Neural cell (in vitro differentiated cells): ENCODE data around the gene CELSR1. TPM values are rescaled to one million over a fixed set of nuclear protein-coding genes. Genes with fewer than 3 reads are reported as not detected.
A peak's percentile ranks its signal among the peaks of the same experiment; 100 is the strongest.

Experiments used
- H2AFZ ChIP-seq: fragments of 200-600, 300-800 bp; sonication (generic), shearing (Covaris generic); 2 replicates; pipeline ENCODE4 v1.6.0; 2014; ENCODE audit warnings: low read depth, mild to moderate bottlenecking, antibody characterized with exemption, low read length, moderate library complexity
- H3F3A ChIP-seq: fragments of 200-600 bp; shearing (Covaris generic); 2 replicates; pipeline ENCODE4 v1.6.1; 2016; ENCODE audit warnings: mild to moderate bottlenecking, moderate library complexity, mixed read lengths, antibody characterized with exemption, low read length; ENCODE audit not compliant: insufficient read depth, poor library complexity, severe bottlenecking
- H3K27ac ChIP-seq: fragments of 200-600, 300-800 bp; sonication (generic), shearing (Covaris generic); 2 replicates; pipeline ENCODE4 v1.5.1; 2014; ENCODE audit warnings: mild to moderate bottlenecking, low read length, moderate library complexity
- H3K27me3 ChIP-seq: fragments of 300-800, 200-600 bp; sonication (generic), shearing (Covaris generic); 2 replicates; pipeline ENCODE4 v1.6.0; 2014; ENCODE audit warnings: mild to moderate bottlenecking, low read depth, low read length, moderate library complexity; ENCODE audit not compliant: insufficient read depth
- H3K36me3 ChIP-seq: fragments of 300-800, 200-600 bp; sonication (generic), shearing (Covaris generic); 2 replicates; pipeline ENCODE4 v1.5.1; 2014; ENCODE audit warnings: mild to moderate bottlenecking, antibody characterized with exemption, low read length, moderate library complexity; ENCODE audit not compliant: insufficient read depth
- H3K4me2 ChIP-seq: fragments of 300-800, 200-600 bp; sonication (generic), shearing (Covaris generic); 2 replicates; pipeline ENCODE4 v1.6.0; 2014; ENCODE audit warnings: mild to moderate bottlenecking, low read length
- H3K4me3 ChIP-seq: fragments of 300-800, 200-600 bp; sonication (generic), shearing (Covaris generic); 2 replicates; pipeline ENCODE4 v1.5.1; 2014; ENCODE audit warnings: mild to moderate bottlenecking, low read length, moderate library complexity
- H3K79me2 ChIP-seq: fragments of 200-600 bp; shearing (Covaris generic); replicated peaks from 2 replicates; pipeline ENCODE4 v1.6.0; 2014; ENCODE audit warnings: mild to moderate bottlenecking, low read length, moderate library complexity; ENCODE audit not compliant: insufficient read depth
- H3K9ac ChIP-seq: fragments of 300-800, 200-600 bp; sonication (generic), shearing (Covaris generic); 2 replicates; pipeline ENCODE4 v1.6.1; 2016; ENCODE audit warnings: mild to moderate bottlenecking, low read length, mixed read lengths
- H3K9me2 ChIP-seq: fragments of 200-600 bp; shearing (Covaris generic); 2 replicates; pipeline ENCODE4 v1.6.1; 2016; ENCODE audit warnings: mild to moderate bottlenecking, low read length, mixed read lengths; ENCODE audit not compliant: insufficient read depth
- H3K9me3 ChIP-seq: fragments of 200-600, 300-800 bp; sonication (generic), shearing (Covaris generic); 2 replicates; pipeline ENCODE4 v1.6.1; 2016; ENCODE audit warnings: mild to moderate bottlenecking, mixed run types, low read length, moderate library complexity, mixed read lengths
- H4K20me1 ChIP-seq: fragments of 200-600 bp; shearing (Covaris generic); 2 replicates; pipeline ENCODE4 v1.6.1; 2016; ENCODE audit warnings: mild to moderate bottlenecking, mixed run types; ENCODE audit not compliant: insufficient read depth
- CTCF ChIP-seq: fragments of 450-650 bp; IDR thresholded peaks from 2 replicates; pipeline ENCODE4 v1.5.1; 2014; ENCODE audit warnings: antibody characterized with exemption, mild to moderate bottlenecking, moderate library complexity; ENCODE audit not compliant: poor library complexity, severe bottlenecking
- EP300 ChIP-seq: fragments of 450-650 bp; conservative IDR thresholded peaks from 2 replicates; pipeline ENCODE4 v1.6.1; 2014; ENCODE audit warnings: antibody characterized with exemption, mild to moderate bottlenecking, moderate library complexity; ENCODE audit not compliant: poor library complexity, severe bottlenecking
- EZH2 ChIP-seq: fragments of 200-600, 300-800 bp; shearing (Covaris generic), sonication (generic); IDR thresholded peaks from 2 replicates; pipeline ENCODE4 v1.6.1; 2014; ENCODE audit warnings: antibody characterized with exemption, low read length, borderline replicate concordance, mild to moderate bottlenecking; ENCODE audit not compliant: insufficient read depth, poor library complexity, severe bottlenecking
- MXI1 ChIP-seq: fragments of 450-650 bp; conservative IDR thresholded peaks from 2 replicates; pipeline ENCODE4 v1.6.1; 2014; ENCODE audit warnings: antibody characterized with exemption, mild to moderate bottlenecking; ENCODE audit not compliant: poor library complexity, severe bottlenecking
- POLR2AphosphoS5 ChIP-seq: IDR thresholded peaks from 2 replicates; pipeline ENCODE4 v1.6.1; 2012
- RAD21 ChIP-seq: fragments of 450-650 bp; conservative IDR thresholded peaks from 2 replicates; pipeline ENCODE4 v1.6.1; 2014; ENCODE audit warnings: antibody characterized with exemption, mild to moderate bottlenecking, moderate library complexity
- REST ChIP-seq: IDR thresholded peaks from 2 replicates; pipeline ENCODE4 v1.6.1; 2012; ENCODE audit warnings: borderline replicate concordance
- SMC3 ChIP-seq: fragments of 450-650 bp; conservative IDR thresholded peaks from 2 replicates; pipeline ENCODE4 v1.6.1; 2014; ENCODE audit warnings: antibody characterized with exemption, mild to moderate bottlenecking, moderate library complexity; ENCODE audit not compliant: poor library complexity
- TAF1 ChIP-seq: IDR thresholded peaks from 2 replicates; pipeline ENCODE4 v1.6.1; 2012; ENCODE audit warnings: low read depth
- polyA plus RNA-seq: library from polyadenylated mRNA; depleted of rRNA; stranded (reverse); fragments of >200 nt; gene quantifications from 2 replicates; pipeline ENCODE4 v1.2.3, GENCODE V29; 2014

CELSR1 gene
- polyA plus RNA-seq, 1 donor from 2014 or later = 0.14 TPM

- H3K36me3 ChIP-seq = no peaks in the 10 kb centered on the region
- no peaks in the 10 kb centered on the region for H3F3A ChIP-seq
- H4K20me1 ChIP-seq = no peaks in the 10 kb centered on the region
- H3K27ac ChIP-seq = no peak overlapping the region
- TF ChIP-seq MXI1 = no peak
- no peak for TF ChIP-seq SMC3
- no peak for TF ChIP-seq CTCF
- TF ChIP-seq REST = no peak
- TF ChIP-seq POLR2AphosphoS5 = no peak
- TF ChIP-seq TAF1 = no peak
- no peak for TF ChIP-seq RAD21
- TF ChIP-seq EZH2 = no peak
- no peak for TF ChIP-seq EP300
- H3K27me3 ChIP-seq = no peaks in the 10 kb centered on the region
- H3K9ac ChIP-seq = no peak overlapping the region
- no peak overlapping the region for H3K4me2 ChIP-seq
- H3K79me2 ChIP-seq = no peaks in the 10 kb centered on the region
- no peaks in the 10 kb centered on the region for H3K9me2 ChIP-seq
- no peaks in the 10 kb centered on the region for H3K9me3 ChIP-seq
- H3K4me3 ChIP-seq = no peak overlapping the region
- no peak overlapping the region for H2AFZ ChIP-seq
Observed at GRCh38 chr22:46462726-46463371, 74.6 kb downstream of the CELSR1 start.

- Histone ChIP-seq H3F3A (no peaks in the 10 kb centered on the region), H3K79me2 (no peaks in the 10 kb centered on the region), H3K9ac (no peak overlapping the region), H3K4me3 (peak overlapping the region; percentile 18), H3K27me3 (no peaks in the 10 kb centered on the region), H3K36me3 (no peaks in the 10 kb centered on the region), H2AFZ (no peak overlapping the region), H4K20me1 (no peaks in the 10 kb centered on the region), H3K9me3 (no peaks in the 10 kb centered on the region), H3K9me2 (no peaks in the 10 kb centered on the region), H3K27ac (no peak overlapping the region), H3K4me2 (no peak overlapping the region)
- no peak for TF ChIP-seq MXI1
- TF ChIP-seq CTCF = no peak
- TF ChIP-seq EP300 = no peak
- no peak for TF ChIP-seq EZH2
- TF ChIP-seq RAD21 = no peak
- TF ChIP-seq SMC3 = no peak
Observed at GRCh38 chr22:46461566-46462180, 75.7 kb downstream of the CELSR1 start.
